Trophoblast cell (in vitro differentiated cells and primary cell): ENCODE data around the gene NCR3LG1.
"Not testable (repeated sequence)": the region's sequence is repeated elsewhere in the genome, so short reads cannot be mapped to it uniquely, and the experiment has no call there.

ENCODE experiments used
- DNase-seq, 2 donors: peaks; one replicate each; pipeline ENCODE4 v3.0.0-alpha.2; 2016
- H2AFZ ChIP-seq: 2 replicates; pipeline ENCODE4 v1.6.1; 2013; ENCODE audit warnings: low read length, moderate library complexity, mild to moderate bottlenecking; ENCODE audit not compliant: insufficient read depth, poor library complexity
- H2AK5ac ChIP-seq: 2 replicates; pipeline ENCODE4 v1.6.1; 2013; ENCODE audit warnings: mild to moderate bottlenecking, low read length
- H2BK120ac ChIP-seq: 2 replicates; pipeline ENCODE4 v1.6.1; 2013; ENCODE audit warnings: low read length, mild to moderate bottlenecking, moderate library complexity; ENCODE audit not compliant: insufficient read depth, poor library complexity
- H2BK12ac ChIP-seq: 2 replicates; pipeline ENCODE4 v1.6.1; 2013; ENCODE audit warnings: mild to moderate bottlenecking, low read length, moderate library complexity
- H2BK5ac ChIP-seq: 2 replicates; pipeline ENCODE4 v1.6.1; 2013; ENCODE audit warnings: low read length, low read depth, moderate library complexity, mild to moderate bottlenecking; ENCODE audit not compliant: poor library complexity
- H3K14ac ChIP-seq: 2 replicates; pipeline ENCODE4 v1.6.1; 2013; ENCODE audit warnings: mild to moderate bottlenecking, low read length
- H3K18ac ChIP-seq: 2 replicates; pipeline ENCODE4 v1.6.1; 2013; ENCODE audit warnings: mild to moderate bottlenecking, low read length
- H3K23ac ChIP-seq: 2 replicates; pipeline ENCODE4 v1.6.1; 2013; ENCODE audit warnings: low read length
- H3K27ac ChIP-seq: 2 replicates; pipeline ENCODE4 v1.5.1; 2013; ENCODE audit warnings: low read depth, mild to moderate bottlenecking, inconsistent platforms, low read length, moderate library complexity
- H3K27me3 ChIP-seq: 2 replicates; pipeline ENCODE4 v1.6.1; 2013; ENCODE audit warnings: inconsistent platforms, mild to moderate bottlenecking, low read length, moderate library complexity; ENCODE audit not compliant: insufficient read depth
- H3K36me3 ChIP-seq, 2 experiments: 1 replicate in 1 of 2; 2 replicates in 1 of 2; pipeline ENCODE4 v1.6.1; 2013; ENCODE audit warnings: low read length in 2 of 2, mild to moderate bottlenecking in 2 of 2, moderate library complexity in 1 of 2; ENCODE audit not compliant: insufficient read depth in 2 of 2, control insufficient read depth in 1 of 2
- H3K4ac ChIP-seq: 2 replicates; pipeline ENCODE4 v1.6.1; 2013; ENCODE audit warnings: low read depth, mild to moderate bottlenecking, low read length, moderate library complexity
- H3K4me1 ChIP-seq, 2 experiments: 1 replicate in 1 of 2; 2 replicates in 1 of 2; pipeline ENCODE4 v1.6.1; 2013; ENCODE audit warnings: low read length in 2 of 2, mild to moderate bottlenecking in 2 of 2, moderate library complexity in 1 of 2; ENCODE audit not compliant: insufficient read depth in 2 of 2, control insufficient read depth in 1 of 2
- H3K4me2 ChIP-seq: 2 replicates; pipeline ENCODE4 v1.6.1; 2013; ENCODE audit warnings: inconsistent platforms, mild to moderate bottlenecking, low read length, moderate library complexity
- H3K4me3 ChIP-seq: 2 replicates; pipeline ENCODE4 v1.5.1; 2013; ENCODE audit warnings: mild to moderate bottlenecking, low read depth, low read length, inconsistent platforms
- H3K79me1 ChIP-seq: one replicate; pipeline ENCODE4 v1.6.1; 2013; ENCODE audit warnings: low read length
- H3K79me2 ChIP-seq: 2 replicates; pipeline ENCODE4 v1.6.1; 2013; ENCODE audit warnings: low read length, mild to moderate bottlenecking; ENCODE audit not compliant: control insufficient read depth, insufficient read depth, poor library complexity
- H3K9ac ChIP-seq: 2 replicates; pipeline ENCODE4 v1.6.1; 2013; ENCODE audit warnings: mild to moderate bottlenecking, low read length
- H3K9me3 ChIP-seq: 2 replicates; pipeline ENCODE4 v1.6.1; 2013; ENCODE audit warnings: low read depth, mild to moderate bottlenecking, control low read depth, inconsistent platforms, low read length; ENCODE audit not compliant: insufficient read depth
- H4K12ac ChIP-seq: 2 replicates; pipeline ENCODE4 v1.6.1; 2013; ENCODE audit warnings: low read depth, mild to moderate bottlenecking, low read length, moderate library complexity
- H4K8ac ChIP-seq: 2 replicates; pipeline ENCODE4 v1.6.1; 2013; ENCODE audit warnings: low read depth, mild to moderate bottlenecking, low read length, moderate library complexity
- H4K91ac ChIP-seq: one replicate; pipeline ENCODE4 v1.6.1; 2013; ENCODE audit warnings: low read depth, mild to moderate bottlenecking, low read length, moderate library complexity
- WGBS: extraction: QIAGEN DNeasy Blood & Tissue Kit; methylation state at CpG from one replicate; pipeline ENCODE4 v1.1.7; 2013; ENCODE audit warnings: missing lambda C conversion rate; ENCODE audit not compliant: insufficient read length, insufficient coverage; ENCODE audit errors: extremely low coverage; 5-methylcytosine and 5-hydroxymethylcytosine counted together

The NCR3LG1 gene

DNA sequence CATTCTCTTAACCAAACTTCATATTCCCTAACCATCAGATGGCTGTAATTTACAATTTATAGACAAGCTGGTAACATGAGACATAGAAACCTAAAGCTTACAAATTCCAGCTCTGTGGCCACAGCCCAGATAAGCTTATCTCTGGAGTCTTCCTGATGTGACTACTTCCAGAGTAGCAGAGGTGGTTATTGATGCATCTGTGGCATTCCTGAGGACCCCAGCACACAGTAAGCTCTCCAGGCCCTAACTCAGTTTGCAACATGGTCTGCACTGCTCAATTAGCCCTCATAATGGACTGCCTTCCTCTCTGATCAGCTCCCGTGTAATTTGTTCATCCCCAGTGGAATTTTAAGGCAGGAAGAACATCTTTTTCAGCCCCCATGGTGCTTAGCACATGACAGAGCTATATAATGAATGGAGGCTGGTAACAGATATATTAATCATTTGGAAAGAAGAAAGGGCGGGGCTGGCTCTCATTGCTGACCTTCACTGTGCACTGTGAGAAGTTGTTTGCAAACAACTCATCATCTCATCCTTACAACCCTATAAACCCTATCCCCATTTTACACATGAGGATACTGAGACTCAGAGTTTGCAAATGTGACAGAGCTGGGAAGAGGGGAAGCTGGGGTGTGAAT is 67.0 kb downstream of the NCR3LG1 start:
- H2BK12ac ChIP-seq = no peak overlapping the region
- no peaks in the 10 kb centered on the region for H3K9me3 ChIP-seq
- H3K27ac ChIP-seq = no peak overlapping the region
- H3K23ac ChIP-seq = no peak overlapping the region
- H3K4me1 ChIP-seq = no peaks in the 10 kb centered on the region
- H2AK5ac ChIP-seq = no peak overlapping the region
- peaks cover 2% of the 10 kb centered on the region for H3K27me3 ChIP-seq
- H4K12ac ChIP-seq = no peak overlapping the region
- no peak overlapping the region for H2BK5ac ChIP-seq
- H3K79me2 ChIP-seq = no peaks in the 10 kb centered on the region
- H3K4me2 ChIP-seq = no peak overlapping the region
- no peak overlapping the region for H3K4ac ChIP-seq
- H2BK120ac ChIP-seq = no peak overlapping the region
- no peak overlapping the region for H3K4me3 ChIP-seq
- DNase-seq = no peak
- H3K36me3 ChIP-seq = no peaks in the 10 kb centered on the region
- no peak overlapping the region for H4K91ac ChIP-seq
- H3K14ac ChIP-seq = no peak overlapping the region
- H3K18ac ChIP-seq = no peak overlapping the region
- no peak overlapping the region for H3K9ac ChIP-seq
- no peak overlapping the region for H4K8ac ChIP-seq
- H3K79me1 ChIP-seq = no peaks in the 10 kb centered on the region
- no CpG with 5 or more reads among the region's 2 CpGs for WGBS
- no peak overlapping the region for H2AFZ ChIP-seq

DNA sequence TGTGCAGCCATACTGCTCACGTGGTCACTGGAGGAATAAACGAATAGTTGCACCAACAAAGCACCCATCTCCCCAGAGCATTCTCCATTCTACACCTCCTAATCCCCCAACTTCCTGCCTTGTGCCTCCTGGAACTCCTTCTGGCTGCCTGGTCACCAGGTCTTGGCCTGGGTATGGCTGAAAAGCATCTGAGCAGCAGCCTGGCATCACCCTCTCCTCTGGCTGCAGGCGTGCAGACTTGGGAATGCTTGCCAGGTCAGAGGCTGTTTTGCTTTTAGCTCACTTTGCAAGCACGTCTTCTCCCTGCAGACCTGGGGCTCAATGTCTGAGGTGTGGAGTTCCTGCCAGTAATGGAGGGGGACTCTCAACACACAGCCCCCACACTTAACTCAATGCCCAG is 70.2 kb downstream of the NCR3LG1 start:
- no peak overlapping the region for H3K4ac ChIP-seq
- no peaks in the 10 kb centered on the region for H3K36me3 ChIP-seq
- H3K4me1 ChIP-seq = no peaks in the 10 kb centered on the region
- peaks cover 2% of the 10 kb centered on the region for H3K27me3 ChIP-seq
- WGBS = no CpG with 5 or more reads among the region's 4 CpGs
- no peak overlapping the region for H3K23ac ChIP-seq
- H3K79me2 ChIP-seq = no peaks in the 10 kb centered on the region
- H2AK5ac ChIP-seq = no peak overlapping the region
- H3K27ac ChIP-seq = no peak overlapping the region
- no peak overlapping the region for H3K18ac ChIP-seq
- H3K9me3 ChIP-seq = no peaks in the 10 kb centered on the region
- H3K14ac ChIP-seq = no peak overlapping the region
- H3K4me3 ChIP-seq = no peak overlapping the region
- DNase-seq = no peak
- no peak overlapping the region for H2BK5ac ChIP-seq
- no peak overlapping the region for H4K91ac ChIP-seq
- H2AFZ ChIP-seq = no peak overlapping the region
- H2BK120ac ChIP-seq = no peak overlapping the region
- no peak overlapping the region for H2BK12ac ChIP-seq
- H4K12ac ChIP-seq = no peak overlapping the region
- no peak overlapping the region for H3K9ac ChIP-seq
- no peak overlapping the region for H3K4me2 ChIP-seq
- H4K8ac ChIP-seq = no peak overlapping the region
- H3K79me1 ChIP-seq = no peaks in the 10 kb centered on the region

DNA sequence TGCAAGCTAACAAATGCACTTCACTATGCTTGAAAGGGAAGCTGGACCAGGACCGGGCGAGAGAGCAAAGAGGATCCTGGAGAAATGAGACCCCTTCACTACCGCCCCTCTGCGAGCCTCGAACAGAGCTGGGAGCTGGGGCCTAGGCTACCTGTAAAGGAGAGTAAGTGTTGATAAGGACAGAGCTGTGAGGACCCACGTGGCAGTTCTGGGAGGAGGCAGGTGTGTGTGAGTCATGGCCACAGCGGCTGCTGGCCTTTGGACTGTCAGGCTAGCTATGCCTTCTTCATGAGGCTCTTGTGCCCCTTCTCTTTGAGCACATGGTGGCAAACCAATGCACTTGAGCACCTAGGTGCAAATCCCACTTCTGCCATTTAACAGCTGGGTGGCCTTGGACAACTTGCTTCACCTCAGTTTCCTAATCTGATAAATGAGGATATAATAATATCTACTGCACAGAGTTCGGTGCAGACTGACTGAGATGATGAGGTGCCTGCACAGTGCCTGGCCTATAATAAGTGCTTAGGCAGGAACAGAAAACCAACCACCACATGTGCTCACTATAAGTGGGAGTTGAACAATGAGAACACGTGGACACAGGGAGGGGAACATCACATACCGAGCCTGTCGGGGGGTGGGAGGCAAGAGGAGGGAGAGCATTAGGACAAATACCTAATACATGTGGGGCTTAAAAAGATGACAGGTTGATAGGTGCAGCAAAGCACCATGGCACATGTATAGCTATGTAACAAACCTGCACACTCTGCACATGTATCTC is 72.1 kb downstream of the NCR3LG1 start:
- H3K23ac ChIP-seq = no peak overlapping the region
- no peak overlapping the region for H3K27ac ChIP-seq
- WGBS = no CpG with 5 or more reads among the region's 11 CpGs
- no peaks in the 10 kb centered on the region for H3K9me3 ChIP-seq
- H3K4me1 ChIP-seq = no peaks in the 10 kb centered on the region
- H2BK5ac ChIP-seq = no peak overlapping the region
- H3K27me3 ChIP-seq = peaks cover 2% of the 10 kb centered on the region
- no peak overlapping the region for H4K12ac ChIP-seq
- no peak overlapping the region for H4K91ac ChIP-seq
- no peak overlapping the region for H2AFZ ChIP-seq
- no peak overlapping the region for H4K8ac ChIP-seq
- no peaks in the 10 kb centered on the region for H3K79me1 ChIP-seq
- H3K14ac ChIP-seq = no peak overlapping the region
- H3K79me2 ChIP-seq = no peaks in the 10 kb centered on the region
- H2AK5ac ChIP-seq = no peak overlapping the region
- H3K4me3 ChIP-seq = no peak overlapping the region
- DNase-seq = peak; percentile 7 to 40
- H2BK120ac ChIP-seq = no peak overlapping the region
- no peaks in the 10 kb centered on the region for H3K36me3 ChIP-seq
- H3K4ac ChIP-seq = no peak overlapping the region
- H3K9ac ChIP-seq = no peak overlapping the region
- H3K18ac ChIP-seq = no peak overlapping the region
- H2BK12ac ChIP-seq = no peak overlapping the region
- H3K4me2 ChIP-seq = no peak overlapping the region

DNA sequence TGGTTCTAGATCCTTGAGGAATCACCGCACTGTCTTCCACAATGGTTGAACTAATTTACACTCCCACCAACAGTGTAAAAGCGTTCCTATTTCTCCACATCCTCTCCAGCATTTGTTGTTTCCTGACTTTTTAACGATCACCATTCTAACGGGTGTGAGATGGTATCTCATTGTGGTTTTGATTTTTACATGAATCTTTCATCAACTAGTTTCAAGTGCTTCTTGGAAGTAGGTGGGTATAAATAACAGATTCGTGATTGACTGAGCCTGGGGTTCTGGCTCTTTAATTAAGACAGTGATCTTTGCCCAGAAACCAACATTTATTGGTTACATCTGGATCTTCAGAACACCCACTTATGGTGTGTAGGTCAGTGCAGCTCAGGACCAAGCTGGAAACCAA is 74.6 kb downstream of the NCR3LG1 start:
- WGBS = no CpG with 5 or more reads among the region's 5 CpGs

More for the DNA sequence above, 74.6 kb downstream of the NCR3LG1 start:
- not testable (repeated sequence) for H4K12ac ChIP-seq, H3K4ac ChIP-seq, H3K27ac ChIP-seq, H4K91ac ChIP-seq, H3K9me3 ChIP-seq, H2AFZ ChIP-seq, H3K4me1 ChIP-seq, DNase-seq, H3K14ac ChIP-seq, H3K23ac ChIP-seq, H3K36me3 ChIP-seq, H2BK5ac ChIP-seq, H4K8ac ChIP-seq, H3K27me3 ChIP-seq, H3K9ac ChIP-seq, H3K18ac ChIP-seq, H3K4me2 ChIP-seq, H3K79me2 ChIP-seq, H2AK5ac ChIP-seq, H3K79me1 ChIP-seq, H3K4me3 ChIP-seq, H2BK12ac ChIP-seq, H2BK120ac ChIP-seq
